MV-4-11 (cell line): Measurements from ENCODE around the gene GSTA4.
A peak's percentile ranks its signal among the peaks of the same experiment; 100 is the strongest.
"Not testable (repeated sequence)": the region's sequence is repeated elsewhere in the genome, so short reads cannot be mapped to it uniquely, and the experiment has no call there.

Experiments
- DNase-seq: peaks from one replicate; lab custom pipeline; 2025; lab: John Stamatoyannopoulos, UW

The GSTA4 gene

GRCh38 chr6:53011979-53012378 is 16.9 kb upstream of the GSTA4 start:
- no peak for DNase-seq

GRCh38 chr6:53010504-53010903 is 15.4 kb upstream of the GSTA4 start:
- DNase-seq: no peak

- no peak for DNase-seq
Observed at GRCh38 chr6:53009511-53009910, 14.4 kb upstream of the GSTA4 start.

- no peak for DNase-seq
Observed at GRCh38 chr6:53009056-53009455, 14.0 kb upstream of the GSTA4 start.

- not testable (repeated sequence) for DNase-seq
Observed at GRCh38 chr6:53008192-53008687, 13.2 kb upstream of the GSTA4 start.

- no peak for DNase-seq
Observed at GRCh38 chr6:53005663-53006250, 10.7 kb upstream of the GSTA4 start.

- DNase-seq: no peak
Observed at GRCh38 chr6:52999456-52999855, 4.4 kb upstream of the GSTA4 start.

GRCh38 chr6:52998603-52999002 is 3.5 kb upstream of the GSTA4 start:
- no peak for DNase-seq

- DNase-seq: no peak
Observed at GRCh38 chr6:52995913-52996645, 995 bp upstream of the GSTA4 start.

GRCh38 chr6:52994839-52995088 is 320 bp downstream of the GSTA4 start:
- DNase-seq: no peak

GRCh38 chr6:52994031-52994838 is 849 bp downstream of the GSTA4 start:
- DNase-seq: no peak

- DNase-seq: peak; percentile 25
Observed at GRCh38 chr6:52992980-52993920, 1.8 kb downstream of the GSTA4 start.

GRCh38 chr6:52990342-52990741 is 4.7 kb downstream of the GSTA4 start:
- DNase-seq: no peak

- DNase-seq: no peak
Observed at GRCh38 chr6:52985228-52985627, 9.9 kb downstream of the GSTA4 start.

GRCh38 chr6:52984247-52984646 is 10.8 kb downstream of the GSTA4 start:
- DNase-seq: peak; percentile 74

- DNase-seq: no peak
Observed at GRCh38 chr6:52983159-52983848, 11.8 kb downstream of the GSTA4 start.

- DNase-seq: no peak
Observed at GRCh38 chr6:52982680-52983079, 12.4 kb downstream of the GSTA4 start.

- DNase-seq: no peak
Observed at GRCh38 chr6:52981222-52981900, 13.7 kb downstream of the GSTA4 start.

GRCh38 chr6:52976591-52977035 is 18.5 kb downstream of the GSTA4 start:
- DNase-seq: peak; percentile 70

- DNase-seq: peak; percentile 17
Observed at GRCh38 chr6:52976149-52976548, 18.9 kb downstream of the GSTA4 start.

- peak; percentile 69 for DNase-seq
Observed at GRCh38 chr6:52975580-52975979, 19.5 kb downstream of the GSTA4 start.
